ENCODE data around the gene RNF144B. TPM values are rescaled to one million over a fixed set of nuclear protein-coding genes. Genes with fewer than 3 reads are reported as not detected.

The RNF144B gene
- total and polyA plus RNA-seq, 9 of the 15 experiments (the other 6 are each of a cell fraction or from before 2014, with no cell fraction given): 0.01 TPM; not detected in 8

GRCh38 chr6:18388271-18388670 lies 1.1 kb downstream of the RNF144B start:
- Histone ChIP-seq H3K9me3 (replicated peaks; ENCODE audit: control insufficient read depth, insufficient read depth, low read depth, low read length) (no peaks in the 10 kb centered on the region), H3K27me3 (ENCODE audit: control insufficient read depth in 2 of 2, insufficient read depth in 2 of 2, low read length in 2 of 2) (peaks cover 19 to 30% of the 10 kb centered on the region in 2 experiments), H3K36me3 (ENCODE audit: control insufficient read depth, insufficient read depth, low read length) (no peaks in the 10 kb centered on the region), H2AFZ (ENCODE audit: low read depth, low read length) (no peak overlapping the region), H3K4me2 (ENCODE audit: insufficient read depth, low read length) (no peak overlapping the region), H3K4me1 (replicated peaks in 1 of 2; ENCODE audit: control insufficient read depth in 2 of 2, insufficient read depth in 2 of 2, low read length in 2 of 2) (peaks cover 0 to 5% of the 10 kb centered on the region in 2 experiments; a peak in 2 of 5 replicates), H3K27ac (ENCODE audit: extremely low read depth, low read depth, low read length) (no peak overlapping the region), H4K20me1 (replicated peaks; ENCODE audit: control insufficient read depth, insufficient read depth, low read length) (no peaks in the 10 kb centered on the region; the same call in 1 of the 2 replicates), H3K4me3 (no peak overlapping the region), H3K9me1 (ENCODE audit: control insufficient read depth, insufficient read depth, low read length) (no peaks in the 10 kb centered on the region), H3K79me2 (ENCODE audit: control insufficient read depth, insufficient read depth, low read length) (no peaks in the 10 kb centered on the region), H3K9ac (ENCODE audit: insufficient read depth in 1 of 2, low read depth in 2 of 2, low read length in 2 of 2) (no peak overlapping the region)
- DNase-seq (ENCODE audit: extremely low read depth in 1 of 4, low spot score in 3 of 4) (no peak), FAIRE-seq (no peak), ATAC-seq (no peak)
- CTCF ChIA-PET (ENCODE audit: low intra/inter-chr PET ratio): no interaction called here
- in situ Hi-C loops (cut with MboI) (no loop called here), intact Hi-C loops (cut with micrococcal nuclease) (no loop called here)
- TF ChIP-seq DDX20 (tag; IDR thresholded peaks at IDR 0.05; ENCODE audit: low read depth) (no peak), KLF16 (IDR thresholded peaks at IDR 0.05) (no peak), RNF2 (IDR thresholded peaks at IDR 0.05) (0 out of 2 replicates have a peak, but pooled peaks have one; percentile 1)
- 0% methylated on average over 3 of the region's 3 CpGs for WGBS (ENCODE audit: insufficient coverage, low coverage, missing lambda C conversion rate)
- no TSS peak for BruUV-seq (replicated peaks)
- POLR2A ChIA-PET: no interaction called here

- no peak for ATAC-seq
- H3K9ac ChIP-seq (ENCODE audit: insufficient read depth in 1 of 2, low read depth in 2 of 2, low read length in 2 of 2): no peak overlapping the region
- FAIRE-seq: no peak
- WGBS (ENCODE audit: insufficient coverage, low coverage, missing lambda C conversion rate): 0% methylated on average over 1 of the region's 1 CpG
- no peak overlapping the region for H3K27ac ChIP-seq (ENCODE audit: extremely low read depth, low read depth, low read length)
- ChIA-PET CTCF (ENCODE audit: low intra/inter-chr PET ratio) (no interaction called here), POLR2A (no interaction called here)
- no peak overlapping the region for H3K4me2 ChIP-seq (ENCODE audit: insufficient read depth, low read length)
- H3K9me1 ChIP-seq (ENCODE audit: control insufficient read depth, insufficient read depth, low read length): no peaks in the 10 kb centered on the region
- no TSS peak for BruUV-seq (replicated peaks)
- intact Hi-C loops (cut with micrococcal nuclease): no loop called here
- no peaks in the 10 kb centered on the region for H3K9me3 ChIP-seq (replicated peaks; ENCODE audit: control insufficient read depth, insufficient read depth, low read depth, low read length)
- in situ Hi-C loops (cut with MboI): no loop called here
- no peak overlapping the region for H2AFZ ChIP-seq (ENCODE audit: low read depth, low read length)
- peaks cover 19 to 30% of the 10 kb centered on the region in 2 experiments for H3K27me3 ChIP-seq (ENCODE audit: control insufficient read depth in 2 of 2, insufficient read depth in 2 of 2, low read length in 2 of 2)
- no peaks in the 10 kb centered on the region for H3K36me3 ChIP-seq (ENCODE audit: control insufficient read depth, insufficient read depth, low read length)
- H4K20me1 ChIP-seq (replicated peaks; ENCODE audit: control insufficient read depth, insufficient read depth, low read length): no peaks in the 10 kb centered on the region; the same call in 1 of the 2 replicates
- peaks cover 0 to 5% of the 10 kb centered on the region in 2 experiments; a peak in 2 of 5 replicates for H3K4me1 ChIP-seq (replicated peaks in 1 of 2; ENCODE audit: control insufficient read depth in 2 of 2, insufficient read depth in 2 of 2, low read length in 2 of 2)
- no peak for DNase-seq (ENCODE audit: extremely low read depth in 1 of 4, low spot score in 3 of 4)
- H3K4me3 ChIP-seq: no peak overlapping the region
- H3K79me2 ChIP-seq (ENCODE audit: control insufficient read depth, insufficient read depth, low read length): no peaks in the 10 kb centered on the region
- TF ChIP-seq MYC (IDR thresholded peaks at IDR 0.05; ENCODE audit: low read depth, low read length) (no peak), MYC (CRISPR knock-in tag; IDR thresholded peaks at IDR 0.05; ENCODE audit: borderline replicate concordance, low read depth) (no peak), HIVEP1 (CRISPR knock-in tag; IDR thresholded peaks at IDR 0.05) (no peak), GTF3C2 (IDR thresholded peaks at IDR 0.05; ENCODE audit: borderline replicate concordance, extremely low read depth, insufficient read length) (no peak), ZBTB33 (CRISPR knock-in tag; IDR thresholded peaks at IDR 0.05) (no peak), TEAD1 (CRISPR knock-in tag; IDR thresholded peaks at IDR 0.05) (no peak), ZBTB8A (IDR thresholded peaks at IDR 0.05; ENCODE audit: partially characterized antibody) (no peak)
Observed at GRCh38 chr6:18388942-18389341, 1.8 kb downstream of the RNF144B start.

Data from K562 (cell line).